Stimulated activated effector memory CD8-positive, alpha-beta T cell treated with anti-CD3 and anti-CD28 coated beads, Interleukin-12 subunit alpha, Interleukin-12 subunit beta, amount 100 ng/mL, for 72 hours (primary cell): ENCODE data around the gene RRP12.
A peak's percentile ranks its signal among the peaks of the same experiment; 100 is the strongest.

Experiments
- ATAC-seq: fragments of 150-1000 bp; cut with Tn5 transposase; 2 replicates; pipeline ENCODE4 v1.10.0; 2021
- DNase-seq, 2 donors: peaks; one replicate each; pipeline ENCODE4 v3.0.0; 2021 to 2022; ENCODE audit warnings: low spot score in 2 of 2
- H3K27ac Mint-ChIP-seq: one replicate; pipeline ENCODE4 v1.8.0; 2022; ENCODE audit warnings: mild to moderate bottlenecking, mixed read lengths
- H3K36me3 Mint-ChIP-seq: one replicate; pipeline ENCODE4 v1.8.0; 2022; ENCODE audit warnings: mild to moderate bottlenecking, mixed read lengths
- H3K4me1 Mint-ChIP-seq: one replicate; pipeline ENCODE4 v1.8.0; 2022; ENCODE audit warnings: mixed read lengths
- H3K4me3 Mint-ChIP-seq: one replicate; pipeline ENCODE4 v1.8.0; 2022; ENCODE audit warnings: mild to moderate bottlenecking, mixed read lengths
- H3K9me3 Mint-ChIP-seq: one replicate; pipeline ENCODE4 v1.8.0; 2022; ENCODE audit warnings: mixed read lengths

Gene RRP12

GRCh38 chr10:97400665-97401454 is at the start of gene RRP12:
RRP12 (minus strand) TSS chr10:97401340; CDS start chr10:97401231, 109 bp downstream.
- peaks cover 38% of the 10 kb centered on the region for H3K36me3 Mint-ChIP-seq
- no peaks in the 10 kb centered on the region for H3K9me3 Mint-ChIP-seq
- H3K4me1 Mint-ChIP-seq = peaks cover 16% of the 10 kb centered on the region
- peak in 1 of 2 donors; percentile 87 for DNase-seq
- peak within 1 kb of the TSS; percentile 93 for H3K4me3 Mint-ChIP-seq
- peak; percentile 99 for ATAC-seq
- peak within 1 kb of the TSS; percentile 92 for H3K27ac Mint-ChIP-seq

- Mint-ChIP-seq H3K36me3 (peaks cover 52% of the 10 kb centered on the region), H3K4me1 (peaks cover 46% of the 10 kb centered on the region), H3K9me3 (no peaks in the 10 kb centered on the region), H3K27ac (peak overlapping the region; percentile 76), H3K4me3 (no peak overlapping the region)
- no peak for ATAC-seq
- DNase-seq = no peak
Observed at GRCh38 chr10:97450828-97451227, 49.7 kb upstream of the RRP12 start.

- Mint-ChIP-seq H3K4me3 (peak within 1 kb of the TSS; percentile 99), H3K36me3 (peaks cover 54% of the 10 kb centered on the region), H3K27ac (peak within 1 kb of the TSS; percentile 96), H3K4me1 (peaks cover 48% of the 10 kb centered on the region), H3K9me3 (no peaks in the 10 kb centered on the region)
- DNase-seq (peak; percentile 81 to 96), ATAC-seq (peak; percentile 95)
Observed at GRCh38 chr10:97445722-97446639, 44.8 kb upstream of the RRP12 start, which contains the start of the genes EXOSC1 and ZDHHC16. EXOSC1 (minus strand) TSS chr10:97446006; CDS start chr10:97445985, 21 bp downstream. ZDHHC16 (plus strand) TSS chr10:97446175; CDS start chr10:97451676, 5,501 bp downstream.

- H3K4me3 Mint-ChIP-seq = peak overlapping the region; percentile 99
- DNase-seq (no peak), ATAC-seq (no peak)
- H3K4me1 Mint-ChIP-seq = peaks cover 42% of the 10 kb centered on the region
- no peaks in the 10 kb centered on the region for H3K9me3 Mint-ChIP-seq
- peaks cover 54% of the 10 kb centered on the region for H3K36me3 Mint-ChIP-seq
- peak overlapping the region; percentile 96 for H3K27ac Mint-ChIP-seq
Observed at GRCh38 chr10:97445357-97445721, 44.2 kb upstream of the RRP12 start.

GRCh38 chr10:97444212-97444611 is 43.1 kb upstream of the RRP12 start:
- ATAC-seq (peak; percentile 33), DNase-seq (no peak)
- Mint-ChIP-seq H3K36me3 (peaks cover 63% of the 10 kb centered on the region), H3K9me3 (no peaks in the 10 kb centered on the region), H3K4me1 (peaks cover 38% of the 10 kb centered on the region), H3K4me3 (peak overlapping the region; percentile 99), H3K27ac (peak overlapping the region; percentile 96)

- ATAC-seq = no peak
- Mint-ChIP-seq H3K4me1 (peaks cover 30% of the 10 kb centered on the region), H3K9me3 (no peaks in the 10 kb centered on the region), H3K27ac (no peak overlapping the region), H3K36me3 (peaks cover 82% of the 10 kb centered on the region), H3K4me3 (no peak overlapping the region)
- DNase-seq = no peak
Observed at GRCh38 chr10:97442277-97442676, 41.1 kb upstream of the RRP12 start.

GRCh38 chr10:97435211-97435610 is 34.1 kb upstream of the RRP12 start:
- DNase-seq = no peak
- Mint-ChIP-seq H3K4me3 (no peak overlapping the region), H3K27ac (peak overlapping the region; percentile 0), H3K9me3 (no peaks in the 10 kb centered on the region), H3K36me3 (peaks cover 96% of the 10 kb centered on the region), H3K4me1 (no peaks in the 10 kb centered on the region)
- no peak for ATAC-seq

GRCh38 chr10:97434557-97434956 is 33.4 kb upstream of the RRP12 start:
- no peak overlapping the region for H3K4me3 Mint-ChIP-seq
- H3K9me3 Mint-ChIP-seq = no peaks in the 10 kb centered on the region
- no peak for ATAC-seq
- peaks cover 96% of the 10 kb centered on the region for H3K36me3 Mint-ChIP-seq
- no peaks in the 10 kb centered on the region for H3K4me1 Mint-ChIP-seq
- no peak for DNase-seq
- peak overlapping the region; percentile 63 for H3K27ac Mint-ChIP-seq

- H3K4me1 Mint-ChIP-seq = no peaks in the 10 kb centered on the region
- H3K36me3 Mint-ChIP-seq = peaks cover 96% of the 10 kb centered on the region
- peak overlapping the region; percentile 63 for H3K27ac Mint-ChIP-seq
- ATAC-seq = no peak
- no peaks in the 10 kb centered on the region for H3K9me3 Mint-ChIP-seq
- no peak for DNase-seq
- no peak overlapping the region for H3K4me3 Mint-ChIP-seq
Observed at GRCh38 chr10:97434055-97434454, 32.9 kb upstream of the RRP12 start.

- Mint-ChIP-seq H3K36me3 (peaks cover 93% of the 10 kb centered on the region), H3K27ac (peak overlapping the region; percentile 87), H3K4me1 (peaks cover 12% of the 10 kb centered on the region), H3K9me3 (no peaks in the 10 kb centered on the region), H3K4me3 (peak overlapping the region; percentile 59)
- ATAC-seq = peak; percentile 4
- no peak for DNase-seq
Observed at GRCh38 chr10:97428572-97428981, 27.4 kb upstream of the RRP12 start.

- peak; percentile 67 for ATAC-seq
- peaks cover 86% of the 10 kb centered on the region for H3K36me3 Mint-ChIP-seq
Observed at GRCh38 chr10:97427571-97428179, 26.5 kb upstream of the RRP12 start.

GRCh38 chr10:97426776-97427570 is 25.8 kb upstream of the RRP12 start:
- Mint-ChIP-seq H3K9me3 (no peaks in the 10 kb centered on the region), H3K36me3 (peaks cover 81% of the 10 kb centered on the region)

More at GRCh38 chr10:97427571-97428179, 26.5 kb upstream of the RRP12 start:
- peak in 1 of 2 donors; percentile 64 for DNase-seq
- Mint-ChIP-seq H3K4me1 (peaks cover 21% of the 10 kb centered on the region), H3K4me3 (peak overlapping the region; percentile 59), H3K9me3 (no peaks in the 10 kb centered on the region), H3K27ac (peak overlapping the region; percentile 87)

GRCh38 chr10:97425964-97426775 is 25.0 kb upstream of the RRP12 start, which contains the start of gene PGAM1:
PGAM1 (plus strand) TSS chr10:97426191; CDS start chr10:97426308, 117 bp downstream.
- Mint-ChIP-seq H3K4me3 (peak within 1 kb of the TSS; percentile 59), H3K36me3 (peaks cover 77% of the 10 kb centered on the region), H3K9me3 (no peaks in the 10 kb centered on the region), H3K27ac (peak within 1 kb of the TSS; percentile 87), H3K4me1 (peaks cover 25% of the 10 kb centered on the region)
- peak; percentile 83 for ATAC-seq
- DNase-seq = peak; percentile 97 to 98

More at GRCh38 chr10:97426776-97427570, 25.8 kb upstream of the RRP12 start:
- Mint-ChIP-seq H3K4me1 (peaks cover 21% of the 10 kb centered on the region), H3K4me3 (peak overlapping the region; percentile 59), H3K27ac (peak overlapping the region; percentile 87)
- DNase-seq (no peak), ATAC-seq (no peak)
